T47D (cell line): ENCODE measurements around the gene USP5.
"Not testable (repeated sequence)": the region's sequence is repeated elsewhere in the genome, so short reads cannot be mapped to it uniquely, and the experiment has no call there.

ENCODE experiments used
- DNase-seq, 2 experiments: peaks; one replicate each; pipeline versions ENCODE4 v3.0.0 to v3.0.0-alpha.2; 2011 to 2012; ENCODE audit warnings: low read depth in 1 of 2, low spot score in 1 of 2
- JUND ChIP-seq: IDR thresholded peaks from 2 replicates; pipeline ENCODE4 v1.6.1; 2012; ENCODE audit warnings: low read depth
- in situ Hi-C: cut with HindIII; loops from 2 replicates; pipeline ENCODE4 v1.10.0; 2016; ENCODE audit warnings: low sequenced_read_pairs, low pct_unique_long_range_greater_than_20kb

Gene USP5

GRCh38 chr12:6896846-6897435 lies 45.0 kb downstream of the USP5 start:
- in situ Hi-C loops = no loop called here
- no peak for TF ChIP-seq JUND
- DNase-seq = no peak

- no peak for DNase-seq
- in situ Hi-C loops = no loop called here
- no peak for TF ChIP-seq JUND
These were observed 47.5 kb downstream of the USP5 start for GRCh38 chr12:6899427-6899826.

- peak in 1 of 2 experiments; percentile 39 for DNase-seq
- in situ Hi-C loops = no loop called here
- TF ChIP-seq JUND = no peak
These were observed 48.0 kb downstream of the USP5 start for GRCh38 chr12:6899837-6900519.

- DNase-seq = no peak
- no peak for TF ChIP-seq JUND
- in situ Hi-C loops = no loop called here
These were observed 50.5 kb downstream of the USP5 start for GRCh38 chr12:6902448-6902847.

- TF ChIP-seq JUND = no peak
- DNase-seq = no peak
- in situ Hi-C loops = no loop called here
These were observed 51.8 kb downstream of the USP5 start for GRCh38 chr12:6903722-6904121.

GRCh38 chr12:6904280-6905276 lies 52.6 kb downstream of the USP5 start, which contains the start of gene LRRC23:
TSS of gene LRRC23 (plus strand) at chr12:6904822. CDS start at chr12:6905634, 812 bp downstream.
- DNase-seq = peak; percentile 54 to 92
- no peak for TF ChIP-seq JUND
- in situ Hi-C loops = no loop called here

- in situ Hi-C loops = no loop called here
These were observed 53.6 kb downstream of the USP5 start for GRCh38 chr12:6905414-6906040.

GRCh38 chr12:6908141-6908540 lies 56.2 kb downstream of the USP5 start:
- in situ Hi-C loops = not testable (repeated sequence)

More at GRCh38 chr12:6905414-6906040, 53.6 kb downstream of the USP5 start:
- DNase-seq = no peak
- TF ChIP-seq JUND = no peak

GRCh38 chr12:6909421-6910145 lies 57.6 kb downstream of the USP5 start:
- no peak for DNase-seq
- no peak for TF ChIP-seq JUND
- in situ Hi-C loops = no loop called here

More at GRCh38 chr12:6908141-6908540, 56.2 kb downstream of the USP5 start:
- DNase-seq = not testable (repeated sequence)

- in situ Hi-C loops = no loop called here
- DNase-seq = no peak
- TF ChIP-seq JUND = no peak
These were observed 60.4 kb downstream of the USP5 start for GRCh38 chr12:6912164-6912935.
